Lower leg skin (tissue), 4 donors: ENCODE data around the gene ZNF512. TPM values are rescaled to one million over a fixed set of nuclear protein-coding genes. Genes with fewer than 3 reads are reported as not detected.
"Not testable (repeated sequence)": the region's sequence is repeated elsewhere in the genome, so short reads cannot be mapped to it uniquely, and the experiment has no call there.

Experiments used
- DNase-seq, 2 donors: peaks; one replicate each; pipeline ENCODE4 v3.0.0-alpha.2; 2019; ENCODE audit warnings: low spot score in 2 of 2
- H3K4me3 ChIP-seq: fragments of 200-600 bp; sonication (generic); 2 replicates; pipeline ENCODE4 v1.5.1; 2017; ENCODE audit warnings: mild to moderate bottlenecking, low read depth; ENCODE audit not compliant: poor library complexity, severe bottlenecking
- CTCF ChIP-seq, 3 donors: fragments of 450-650 bp; IDR thresholded peaks; one replicate each; pipeline ENCODE4 v1.5.1; 2016; ENCODE audit warnings: antibody characterized with exemption in 3 of 3, mild to moderate bottlenecking in 3 of 3, moderate library complexity in 2 of 3
- POLR2A ChIP-seq, 2 donors: fragments of 450-650 bp; IDR thresholded peaks; one replicate each; pipeline ENCODE4 v1.6.1; 2016 to 2017; ENCODE audit warnings: antibody characterized with exemption in 2 of 2, mild to moderate bottlenecking in 1 of 2, moderate library complexity in 1 of 2
- WGBS, 2 donors: methylation state at CpG; one replicate each; pipeline ENCODE4 v1.1.5; 2018; 5-methylcytosine and 5-hydroxymethylcytosine counted together
- intact Hi-C: fragments of 100-400 bp; cut with DNase I; formaldehyde crosslinking; loops from one replicate; pipeline ENCODE4 v1.15.0; 2023; ENCODE audit warnings: low total_unique reads
- total RNA-seq, 4 donors: library from RNA; depleted of rRNA; stranded (reverse); fragments of >200 nt; gene quantifications; one replicate each; pipeline ENCODE4 v1.1.0, GENCODE V29; 2016

Gene ZNF512
- total RNA-seq, 4 donors from 2014 or later: 3.5 to 17.6 (median 12.6) TPM

GRCh38 chr2:27587025-27587424, 4.2 kb downstream of the ZNF512 start:
- 96 to 97% methylated on average over 2 of the region's 2 CpGs for WGBS, 2 donors
- no peak overlapping the region for H3K4me3 ChIP-seq
- intact Hi-C loops: no loop called here
- DNase-seq: no peak
- TF ChIP-seq CTCF (IDR thresholded peaks at IDR 0.05) (no peak), POLR2A (IDR thresholded peaks at IDR 0.05) (no peak)

- WGBS, 2 donors: 93% methylated on average over 2 of the region's 2 CpGs
- intact Hi-C loops: no loop called here
- no peak overlapping the region for H3K4me3 ChIP-seq
- TF ChIP-seq CTCF (IDR thresholded peaks at IDR 0.05): no peak
- TF ChIP-seq POLR2A (IDR thresholded peaks at IDR 0.05): no peak
- no peak for DNase-seq
Observed at GRCh38 chr2:27588308-27588707, 5.5 kb downstream of the ZNF512 start.

- 92 to 99% methylated on average over 3 of the region's 3 CpGs for WGBS, 2 donors
Observed at GRCh38 chr2:27591745-27592144, 8.9 kb downstream of the ZNF512 start.

GRCh38 chr2:27593240-27593639, 10.4 kb downstream of the ZNF512 start:
- intact Hi-C loops: no loop called here
- H3K4me3 ChIP-seq: no peak overlapping the region
- DNase-seq: no peak
- 98% methylated on average over 2 of the region's 2 CpGs for WGBS, 2 donors
- no peak for TF ChIP-seq CTCF (IDR thresholded peaks at IDR 0.05)
- no peak for TF ChIP-seq POLR2A (IDR thresholded peaks at IDR 0.05)

More at GRCh38 chr2:27591745-27592144, 8.9 kb downstream of the ZNF512 start:
- DNase-seq: no peak
- H3K4me3 ChIP-seq: no peak overlapping the region
- intact Hi-C loops: no loop called here
- TF ChIP-seq POLR2A (IDR thresholded peaks at IDR 0.05) (no peak), CTCF (IDR thresholded peaks at IDR 0.05) (no peak)

- intact Hi-C loops, H3K4me3 ChIP-seq, DNase-seq: not testable (repeated sequence)
- 96 to 98% methylated on average over 39 to 44 of the region's 45 CpGs for WGBS, 2 donors
Observed at GRCh38 chr2:27594020-27594703, 11.3 kb downstream of the ZNF512 start.

GRCh38 chr2:27595412-27595811, 12.6 kb downstream of the ZNF512 start:
- WGBS, 2 donors: 97% methylated on average over 9 of the region's 9 CpGs
- DNase-seq, H3K4me3 ChIP-seq, intact Hi-C loops: not testable (repeated sequence)

- no peak overlapping the region for H3K4me3 ChIP-seq
- TF ChIP-seq CTCF (IDR thresholded peaks at IDR 0.05): no peak
- TF ChIP-seq POLR2A (IDR thresholded peaks at IDR 0.05): no peak
- intact Hi-C loops: no loop called here
- WGBS, 2 donors: 91 to 97% methylated on average over 1 of the region's 1 CpG
- DNase-seq: no peak
Observed at GRCh38 chr2:27596627-27597026, 13.8 kb downstream of the ZNF512 start.
